IMR-90 (cell line): Measurements from ENCODE around the gene EBI3. TPM values are rescaled to one million over a fixed set of nuclear protein-coding genes. Genes with fewer than 3 reads are reported as not detected.

Experiments
- ATAC-seq: fragments of 200-7000 bp; cut with Tn5 transposase; 2 replicates; pipeline ENCODE4 v1.9.1; 2020; ENCODE audit warnings: low read depth, mild to moderate bottlenecking, moderate library complexity
- BruUV-seq: library from RNA; stranded (reverse); fragments of 400-500 nt; replicated peaks from 2 replicates; lab custom pipeline; 2021; lab: Mats Ljungman, UMichigan
- CTCF ChIA-PET: fragments of 300-600 bp; formaldehyde crosslinking; extraction: SDS; loops from one replicate; lab custom pipeline; 2021; ENCODE audit warnings: antibody characterized with exemption; lab: Yijun Ruan, JAX
- POLR2A ChIA-PET: fragments of 300-600 bp; sonication (Branson Sonifier 250); formaldehyde crosslinking; loops from one replicate; lab custom pipeline; 2022; ENCODE audit warnings: antibody characterized with exemption; ENCODE audit not compliant: unreplicated experiment; lab: Charles Lee
- DNase-seq: peaks from one replicate; pipeline ENCODE4 v3.0.0; 2013
- H2AFZ ChIP-seq: replicated peaks from 2 replicates; pipeline ENCODE3; 2013; ENCODE audit warnings: low read length, mild to moderate bottlenecking; ENCODE audit not compliant: poor library complexity
- H2AK5ac ChIP-seq: 2 replicates; pipeline ENCODE4 v1.6.1; 2013; ENCODE audit warnings: low read depth, low read length, inconsistent platforms
- H2AK9ac ChIP-seq: replicated peaks from 2 replicates; pipeline ENCODE3; 2013; ENCODE audit warnings: mild to moderate bottlenecking, low read depth, low read length, moderate library complexity; ENCODE audit not compliant: poor library complexity
- H2BK120ac ChIP-seq: 2 replicates; pipeline ENCODE4 v1.6.1; 2013; ENCODE audit warnings: low read depth, low read length, inconsistent platforms
- H2BK15ac ChIP-seq: 3 replicates; pipeline ENCODE4 v1.6.1; 2013; ENCODE audit warnings: low read depth, low read length, inconsistent platforms
- H2BK20ac ChIP-seq: 2 replicates; pipeline ENCODE4 v1.6.1; 2013; ENCODE audit warnings: low read depth, mild to moderate bottlenecking, inconsistent platforms, low read length, moderate library complexity
- H2BK5ac ChIP-seq: 2 replicates; pipeline ENCODE4 v1.6.1; 2013; ENCODE audit warnings: mild to moderate bottlenecking, low read depth, low read length, inconsistent platforms; ENCODE audit not compliant: poor library complexity, severe bottlenecking
- H3K14ac ChIP-seq: replicated peaks from 2 replicates; pipeline ENCODE4 v1.6.1; 2013; ENCODE audit warnings: low read depth, low read length, inconsistent platforms
- H3K18ac ChIP-seq: 2 replicates; pipeline ENCODE4 v1.6.1; 2013; ENCODE audit warnings: low read depth, low read length, control low read depth
- H3K23ac ChIP-seq: 2 replicates; pipeline ENCODE4 v1.6.1; 2013; ENCODE audit warnings: low read depth, low read length, inconsistent platforms
- H3K27ac ChIP-seq: 2 replicates; pipeline ENCODE4 v1.5.1; 2013; ENCODE audit warnings: mild to moderate bottlenecking, control low read depth, low read length; ENCODE audit not compliant: insufficient read depth
- H3K27me3 ChIP-seq: 2 replicates; pipeline ENCODE4 v1.6.1; 2013; ENCODE audit warnings: low read length; ENCODE audit not compliant: control insufficient read depth, insufficient read depth
- H3K36me3 ChIP-seq: 2 replicates; pipeline ENCODE4 v1.6.1; 2013; ENCODE audit warnings: low read length, mixed read lengths; ENCODE audit not compliant: control insufficient read depth, insufficient read depth
- H3K4ac ChIP-seq: 2 replicates; pipeline ENCODE4 v1.6.1; 2013; ENCODE audit warnings: low read depth, low read length, inconsistent platforms
- H3K4me1 ChIP-seq: 2 replicates; pipeline ENCODE4 v1.6.1; 2013; ENCODE audit warnings: low read length, mixed read lengths; ENCODE audit not compliant: control insufficient read depth, insufficient read depth
- H3K4me2 ChIP-seq: 2 replicates; pipeline ENCODE4 v1.6.1; 2013; ENCODE audit warnings: low read depth, mild to moderate bottlenecking, control low read depth, low read length, moderate library complexity
- H3K4me3 ChIP-seq: 2 replicates; pipeline ENCODE4 v1.5.1; 2013; ENCODE audit warnings: low read depth, mild to moderate bottlenecking, control low read depth, low read length, moderate library complexity; ENCODE audit not compliant: insufficient read depth
- H3K56ac ChIP-seq: 2 replicates; pipeline ENCODE4 v1.6.1; 2013; ENCODE audit warnings: low read length, inconsistent platforms; ENCODE audit not compliant: insufficient read depth; ENCODE audit errors: extremely low read depth
- H3K79me1 ChIP-seq, 2 experiments: 2 replicates each; pipeline ENCODE4 v1.6.1; 2013; ENCODE audit warnings: low read length in 2 of 2, inconsistent platforms in 1 of 2, low read depth in 1 of 2
- H3K9ac ChIP-seq: 2 replicates; pipeline ENCODE4 v1.6.1; 2013; ENCODE audit warnings: low read depth, low read length, control low read depth
- H3K9me1 ChIP-seq: 2 replicates; pipeline ENCODE4 v1.6.1; 2013; ENCODE audit warnings: low read length, inconsistent platforms; ENCODE audit not compliant: insufficient read depth
- H3K9me3 ChIP-seq: 2 replicates; pipeline ENCODE4 v1.6.1; 2013; ENCODE audit warnings: low read length; ENCODE audit not compliant: control insufficient read depth, insufficient read depth
- H4K20me1 ChIP-seq: 2 replicates; pipeline ENCODE4 v1.6.1; 2013; ENCODE audit warnings: low read length, inconsistent platforms; ENCODE audit not compliant: insufficient read depth
- H4K5ac ChIP-seq: 2 replicates; pipeline ENCODE4 v1.6.1; 2013; ENCODE audit warnings: mild to moderate bottlenecking, low read depth, low read length, control low read depth
- H4K8ac ChIP-seq, 2 experiments: 2 replicates each; pipeline ENCODE4 v1.6.1; 2013; ENCODE audit warnings: low read depth in 2 of 2, low read length in 2 of 2, control low read depth in 1 of 2, inconsistent platforms in 1 of 2
- H4K91ac ChIP-seq: 2 replicates; pipeline ENCODE4 v1.6.1; 2013; ENCODE audit warnings: low read depth, low read length, inconsistent platforms; ENCODE audit not compliant: insufficient read depth
- CTCF ChIP-seq: conservative IDR thresholded peaks from 2 replicates; pipeline ENCODE4 v1.5.1; 2012; ENCODE audit warnings: mild to moderate bottlenecking, low read depth, low read length, improper control_type of control experiment
- ELK1 ChIP-seq: fragments of 150-350 bp; IDR thresholded peaks from 2 replicates; pipeline ENCODE4 v1.6.1; 2016; ENCODE audit warnings: low read depth, mild to moderate bottlenecking, low read length, moderate library complexity, borderline replicate concordance
- MAZ ChIP-seq: IDR thresholded peaks from 2 replicates; pipeline ENCODE4 v1.6.1; 2012; ENCODE audit warnings: low read depth, mild to moderate bottlenecking, low read length, improper control_type of control experiment, moderate library complexity, borderline replicate concordance
- POLR2A ChIP-seq: IDR thresholded peaks from 2 replicates; pipeline ENCODE4 v1.6.1; 2012; ENCODE audit warnings: mild to moderate bottlenecking, low read depth, low read length
- RAD21 ChIP-seq: IDR thresholded peaks from 2 replicates; pipeline ENCODE4 v1.6.1; 2012; ENCODE audit warnings: low read length, improper control_type of control experiment
- SMC3 ChIP-seq: fragments of 150-350 bp; IDR thresholded peaks from 2 replicates; pipeline ENCODE4 v1.6.1; 2016; ENCODE audit warnings: low read depth, mild to moderate bottlenecking, antibody characterized with exemption, low read length, moderate library complexity
- WGBS, 2 experiments: methylation state at CpG; one replicate each; pipeline versions ENCODE4 v1.1.5 to v1.1.7; 2013; ENCODE audit warnings: missing lambda C conversion rate in 2 of 2; ENCODE audit not compliant: insufficient read length in 1 of 2; ENCODE audit errors: extremely low coverage in 2 of 2; 5-methylcytosine and 5-hydroxymethylcytosine counted together
- dilution Hi-C: fragments of 300-500 bp; cut with HindIII; formaldehyde crosslinking; loops from one replicate; pipeline ENCODE4 v1.14.3; 2018; ENCODE audit warnings: low sequenced_read_pairs; ENCODE audit not compliant: unreplicated experiment
- in situ Hi-C: fragments of 300-500 bp; cut with MboI; formaldehyde crosslinking; loops from 3 replicates; pipeline ENCODE4 v1.14.3; 2019; ENCODE audit warnings: low sequenced_read_pairs, inconsistent platforms, mixed read lengths
- intact Hi-C: fragments of 100-400 bp; cut with micrococcal nuclease; formaldehyde crosslinking; loops from 2 replicates; pipeline ENCODE4 v1.10.0; 2022
- polyA plus RNA-seq, 3 experiments: library from polyadenylated mRNA; depleted of rRNA; stranded (reverse); fragments of >200 nt; gene quantifications; 2 replicates each; pipeline ENCODE4 v1.2.3, GENCODE V29; 2012; ENCODE audit warnings: low replicate concordance in 1 of 3
- total RNA-seq: library from RNA; depleted of rRNA; stranded (reverse); fragments of >200 nt; gene quantifications from 2 replicates; pipeline ENCODE4 v1.2.3, GENCODE V29; 2012

The EBI3 gene
- total and polyA plus RNA-seq, 2 of the 4 experiments (the other 2 are of a cell fraction) = 0.36 to 2.7 TPM

GRCh38 chr19:4266253-4267000 lies 37.1 kb downstream of the EBI3 start (continued):
- no peak for TF ChIP-seq POLR2A

- Histone ChIP-seq H3K23ac (no peak overlapping the region), H2AFZ (peak overlapping the region; percentile 32), H3K9me3 (peaks cover 2% of the 10 kb centered on the region; the same call in 1 of the 2 replicates), H3K27me3 (no peaks in the 10 kb centered on the region), H4K20me1 (peaks cover 6% of the 10 kb centered on the region; the same call in 1 of the 2 replicates), H2AK5ac (no peak overlapping the region), H2BK5ac (no peak overlapping the region), H3K9me1 (no peaks in the 10 kb centered on the region), H3K36me3 (peaks cover 24% of the 10 kb centered on the region), H3K18ac (no peak overlapping the region), H3K4ac (no peak overlapping the region), H2BK120ac (no peak overlapping the region), H3K56ac (no peak overlapping the region), H3K9ac (no peak overlapping the region), H3K4me3 (no peak overlapping the region), H4K91ac (no peak overlapping the region), H3K79me1 (no peaks in the 10 kb centered on the region), H2BK20ac (no peak overlapping the region), H3K27ac (no peak overlapping the region), H4K5ac (no peak overlapping the region), H3K4me1 (no peaks in the 10 kb centered on the region), H3K4me2 (no peak overlapping the region), H3K14ac (no peak overlapping the region), H2AK9ac (peak overlapping the region; percentile 1), H2BK15ac (no peak overlapping the region), H4K8ac (no peak overlapping the region)
- 50% methylated on average over 4 of the region's 21 CpGs; no CpG with 5 or more reads in 1 of the 2 experiments for WGBS, 2 experiments
- TF ChIP-seq MAZ (peak; percentile 42; the same call in 1 of the 2 replicates), CTCF (peak; percentile 61), SMC3 (peak; percentile 37), ELK1 (no peak), RAD21 (peak; percentile 65)
- intact Hi-C loops = loop anchor here (1.0 kb wide), 2 partner anchors 85 to 133 kb away; partner anchors contain the start of gene SH3GL1
- ATAC-seq (peak; percentile 83), DNase-seq (peak; percentile 37)
- in situ Hi-C loops = loop anchor here (5.0 kb wide), 1 partner anchor 85 kb away; no protein-coding TSS in a partner anchor
- dilution Hi-C loops = no loop called here
- POLR2A ChIA-PET = no interaction called here
- CTCF ChIA-PET = interaction anchor here (0.6 to 2.4 kb wide), 6 partner anchors 14 to 130 kb away, joined by 3 to 11 read pairs (median 4); no protein-coding TSS in a partner anchor
- no TSS peak for BruUV-seq
These were observed 38.0 kb downstream of the EBI3 start for GRCh38 chr19:4267101-4267900.
